Peyer's patch (tissue), 4 donors: ENCODE measurements around the gene AGAP1. TPM values are rescaled to one million over a fixed set of nuclear protein-coding genes. Genes with fewer than 3 reads are reported as not detected.

ENCODE experiments used
- DNase-seq, 3 donors: peaks; one replicate each; pipeline ENCODE4 v3.0.0-alpha.2; 2017 to 2019
- H3K27ac ChIP-seq, 4 donors: fragments of 200-600 bp; sonication (generic); one replicate each; pipeline ENCODE4 v1.5.1; 2016 to 2019
- H3K27me3 ChIP-seq, 2 donors: fragments of 200-600 bp; sonication (generic); one replicate each; pipeline ENCODE4 v1.5.1; 2019
- H3K36me3 ChIP-seq, 3 donors: fragments of 200-600 bp; sonication (generic); one replicate each; pipeline ENCODE4 v1.5.1; 2016 to 2019
- H3K4me1 ChIP-seq, 4 donors: fragments of 200-600 bp; sonication (generic); one replicate each; pipeline ENCODE4 v1.5.1; 2016 to 2019
- H3K4me3 ChIP-seq, 4 donors: fragments of 200-600 bp; sonication (generic); 1 replicate in 3 of 4; 2 replicates in 1 of 4; pipeline ENCODE4 v1.5.1; 2016 to 2019; ENCODE audit warnings: mild to moderate bottlenecking in 1 of 4
- H3K9me3 ChIP-seq, 4 donors: fragments of 200-600 bp; sonication (generic); one replicate each; pipeline ENCODE4 v1.5.1; 2016 to 2019; ENCODE audit warnings: mild to moderate bottlenecking in 1 of 4
- POLR2A ChIP-seq, 2 donors: fragments of 450-650 bp; IDR thresholded peaks; one replicate each; pipeline ENCODE4 v1.5.1; 2017; ENCODE audit warnings: antibody characterized with exemption in 2 of 2, mild to moderate bottlenecking in 2 of 2, moderate library complexity in 2 of 2
- total RNA-seq, 4 donors: library from RNA; depleted of rRNA; stranded (reverse); fragments of >200 nt; gene quantifications; one replicate each; pipeline ENCODE4 v1.1.0, GENCODE V29; 2016
- TF ChIP-seq, protein P1 (sequence below), 6 experiments: fragments of 450-650 bp in 4 of 6; fragments of 200-600 bp in 2 of 6; sonication (generic) in 1 of 6; IDR thresholded peaks; one replicate each; pipeline ENCODE4 v1.5.1; 2017 to 2019; ENCODE audit warnings: antibody characterized with exemption in 6 of 6, mild to moderate bottlenecking in 3 of 6, moderate library complexity in 1 of 6

AGAP1 gene
- total RNA-seq, 4 donors from 2014 or later: 55.7 to 79.1 (median 66.9) TPM

DNA sequence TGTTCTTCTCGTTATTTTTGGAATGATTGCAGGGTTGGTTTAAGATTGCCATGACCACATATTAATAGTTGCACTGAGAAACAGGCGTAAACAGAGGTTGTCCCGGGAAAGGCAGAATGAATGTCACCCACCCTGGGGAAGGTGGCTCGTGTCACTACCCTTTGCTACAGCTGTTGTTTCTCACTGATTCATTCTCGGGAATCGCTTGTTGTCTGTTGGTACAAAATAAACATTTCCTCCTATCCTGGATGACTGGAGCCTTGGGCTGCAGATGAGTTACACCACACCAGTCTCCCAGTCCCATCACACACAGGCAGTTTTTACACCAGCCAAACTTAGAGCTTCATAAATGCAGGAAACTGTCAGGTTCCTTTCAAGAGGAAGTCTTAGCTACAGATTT, 457.6 kb downstream of the AGAP1 start:
- no peak overlapping the region for H3K4me3 ChIP-seq
- H3K27ac ChIP-seq: no peak overlapping the region
- no peaks in the 10 kb centered on the region for H3K27me3 ChIP-seq
- H3K36me3 ChIP-seq: no peaks in the 10 kb centered on the region
- no peaks in the 10 kb centered on the region for H3K9me3 ChIP-seq
- no peak for TF ChIP-seq POLR2A (IDR thresholded peaks at IDR 0.05)
- TF ChIP-seq, protein P1, sequence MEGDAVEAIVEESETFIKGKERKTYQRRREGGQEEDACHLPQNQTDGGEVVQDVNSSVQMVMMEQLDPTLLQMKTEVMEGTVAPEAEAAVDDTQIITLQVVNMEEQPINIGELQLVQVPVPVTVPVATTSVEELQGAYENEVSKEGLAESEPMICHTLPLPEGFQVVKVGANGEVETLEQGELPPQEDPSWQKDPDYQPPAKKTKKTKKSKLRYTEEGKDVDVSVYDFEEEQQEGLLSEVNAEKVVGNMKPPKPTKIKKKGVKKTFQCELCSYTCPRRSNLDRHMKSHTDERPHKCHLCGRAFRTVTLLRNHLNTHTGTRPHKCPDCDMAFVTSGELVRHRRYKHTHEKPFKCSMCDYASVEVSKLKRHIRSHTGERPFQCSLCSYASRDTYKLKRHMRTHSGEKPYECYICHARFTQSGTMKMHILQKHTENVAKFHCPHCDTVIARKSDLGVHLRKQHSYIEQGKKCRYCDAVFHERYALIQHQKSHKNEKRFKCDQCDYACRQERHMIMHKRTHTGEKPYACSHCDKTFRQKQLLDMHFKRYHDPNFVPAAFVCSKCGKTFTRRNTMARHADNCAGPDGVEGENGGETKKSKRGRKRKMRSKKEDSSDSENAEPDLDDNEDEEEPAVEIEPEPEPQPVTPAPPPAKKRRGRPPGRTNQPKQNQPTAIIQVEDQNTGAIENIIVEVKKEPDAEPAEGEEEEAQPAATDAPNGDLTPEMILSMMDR (IDR thresholded peaks at IDR 0.05): no peak
- no peak for DNase-seq
- H3K4me1 ChIP-seq: no peaks in the 10 kb centered on the region

DNA sequence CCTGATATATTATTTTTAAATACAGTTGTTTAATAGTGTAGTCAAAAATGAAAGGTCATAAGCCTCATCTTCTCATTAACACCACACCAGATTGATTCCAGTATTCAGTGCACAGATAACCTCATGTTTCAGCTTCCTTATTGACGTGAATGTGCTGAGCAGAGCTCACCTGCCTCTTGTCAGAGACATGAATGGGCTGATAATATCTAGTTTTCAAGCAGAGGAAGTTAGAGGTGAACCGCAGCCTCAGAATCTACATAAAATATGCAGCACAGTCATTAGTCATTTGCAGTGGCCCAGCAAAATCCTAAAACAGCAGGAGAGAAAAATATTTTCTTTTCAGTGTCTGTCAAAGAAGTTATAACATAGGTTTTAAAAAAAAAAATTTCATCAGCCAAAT, 458.1 kb downstream of the AGAP1 start:
- Histone ChIP-seq H3K27me3 (no peaks in the 10 kb centered on the region), H3K36me3 (no peaks in the 10 kb centered on the region), H3K27ac (no peak overlapping the region), H3K4me1 (no peaks in the 10 kb centered on the region), H3K4me3 (no peak overlapping the region), H3K9me3 (no peaks in the 10 kb centered on the region)
- TF ChIP-seq, protein P1 (IDR thresholded peaks at IDR 0.05): no peak
- no peak for TF ChIP-seq POLR2A (IDR thresholded peaks at IDR 0.05)
- DNase-seq: no peak

DNA sequence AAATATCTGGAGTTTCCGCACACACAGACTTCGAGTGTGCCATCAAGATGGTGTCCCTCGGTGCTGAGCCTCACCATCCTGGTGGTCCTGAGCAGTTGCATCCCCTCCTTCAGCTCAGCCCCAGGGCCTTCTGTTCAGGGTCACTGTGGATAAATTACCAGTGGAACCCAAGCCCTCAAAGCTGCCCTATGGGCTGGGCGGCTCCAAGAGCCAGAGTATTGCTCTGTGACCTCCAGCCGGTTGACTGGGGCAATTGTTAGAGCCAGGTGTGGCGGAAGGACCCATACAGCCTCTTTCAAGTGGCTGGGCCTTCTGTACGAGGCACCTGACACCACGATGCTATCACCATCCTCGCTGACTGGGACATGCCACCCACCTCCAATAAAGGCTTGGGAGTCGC, 458.9 kb downstream of the AGAP1 start:
- Histone ChIP-seq H3K4me3 (no peak overlapping the region), H3K27ac (no peak overlapping the region), H3K4me1 (no peaks in the 10 kb centered on the region), H3K36me3 (no peaks in the 10 kb centered on the region), H3K9me3 (no peaks in the 10 kb centered on the region), H3K27me3 (no peaks in the 10 kb centered on the region)
- DNase-seq: no peak
- TF ChIP-seq, protein P1 (IDR thresholded peaks at IDR 0.05): no peak
- TF ChIP-seq POLR2A (IDR thresholded peaks at IDR 0.05): no peak

DNA sequence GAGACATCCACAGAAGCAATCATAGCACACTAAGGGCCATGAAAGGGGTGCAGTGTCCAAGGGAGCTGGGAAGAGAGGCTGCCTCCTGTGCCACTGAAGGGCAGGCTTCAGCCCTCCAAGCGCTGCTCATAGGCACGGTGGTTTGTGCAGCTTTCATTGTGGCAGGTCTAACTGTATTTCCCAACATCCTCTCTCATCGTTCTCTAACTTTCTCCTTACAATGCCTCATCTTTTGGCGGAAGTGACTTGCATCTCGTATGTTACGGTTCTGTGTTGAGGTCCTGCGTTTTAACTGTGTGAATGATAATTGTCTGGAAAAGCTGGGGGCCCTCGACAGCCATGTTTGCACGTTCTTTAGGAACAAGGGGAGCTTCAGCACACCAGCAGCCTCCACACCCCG, 460.4 kb downstream of the AGAP1 start:
- Histone ChIP-seq H3K9me3 (no peaks in the 10 kb centered on the region), H3K36me3 (peaks cover 0 to 6% (median 0%) of the 10 kb centered on the region in 3 donors), H3K4me1 (no peaks in the 10 kb centered on the region), H3K27ac (no peak overlapping the region), H3K27me3 (no peaks in the 10 kb centered on the region), H3K4me3 (no peak overlapping the region)
- no peak for TF ChIP-seq POLR2A (IDR thresholded peaks at IDR 0.05)
- TF ChIP-seq, protein P1 (IDR thresholded peaks at IDR 0.05): no peak
- DNase-seq: no peak

DNA sequence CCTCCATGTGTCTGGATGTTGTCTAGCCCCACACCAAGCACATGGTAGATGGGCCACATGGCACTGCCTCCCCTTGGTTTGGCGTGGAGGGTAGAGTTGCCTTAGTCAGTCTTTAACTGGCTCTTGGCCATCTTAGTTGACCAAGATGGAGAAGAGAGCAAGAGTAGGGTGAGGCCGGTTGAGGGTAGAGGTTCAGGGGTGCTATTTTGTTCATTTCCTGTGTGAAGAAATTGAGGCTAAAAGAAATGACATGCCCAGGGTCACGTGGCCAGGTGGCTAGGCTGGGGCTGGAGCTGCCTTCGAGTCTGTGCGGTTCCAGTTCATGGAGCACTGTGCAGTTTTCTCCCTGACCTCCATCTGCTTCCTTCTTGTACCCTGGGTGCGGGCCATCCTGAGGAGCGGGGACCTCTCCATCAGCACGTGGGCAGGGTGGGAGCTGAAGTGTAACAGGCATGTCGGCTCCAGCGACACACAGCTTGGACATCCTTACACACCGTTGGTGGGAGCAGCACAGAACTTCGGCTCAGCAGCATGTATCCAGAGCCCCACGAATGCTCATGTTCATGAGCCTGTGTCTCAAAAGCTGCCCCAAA, 461.1 kb downstream of the AGAP1 start:
- Histone ChIP-seq H3K4me3 (no peak overlapping the region), H3K4me1 (no peaks in the 10 kb centered on the region), H3K9me3 (no peaks in the 10 kb centered on the region), H3K27me3 (no peaks in the 10 kb centered on the region), H3K27ac (no peak overlapping the region), H3K36me3 (peaks cover 0 to 6% (median 0%) of the 10 kb centered on the region in 3 donors)
- DNase-seq: no peak
- TF ChIP-seq, protein P1 (IDR thresholded peaks at IDR 0.05): no peak

DNA sequence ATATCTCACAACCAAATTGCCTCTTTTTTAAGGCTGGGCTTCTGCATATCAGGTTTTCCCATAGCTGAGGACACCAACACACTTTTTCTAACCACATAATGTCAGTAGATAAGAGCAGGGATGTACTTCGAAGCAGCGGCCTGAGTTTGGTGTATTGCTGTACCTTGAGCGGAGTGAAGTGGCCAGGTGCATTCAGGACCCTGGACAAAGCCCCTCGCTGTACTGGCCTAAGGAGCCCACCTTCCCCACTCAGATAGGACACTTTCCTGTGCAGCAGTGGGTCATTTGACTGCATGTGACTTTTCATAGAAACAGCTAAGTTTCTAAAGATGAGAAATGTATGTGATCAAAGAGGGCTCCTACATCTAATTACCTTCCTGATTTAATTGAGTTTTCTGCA, 461.8 kb downstream of the AGAP1 start:
- DNase-seq: no peak

More for the DNA sequence above, 461.8 kb downstream of the AGAP1 start:
- Histone ChIP-seq H3K4me1 (no peaks in the 10 kb centered on the region), H3K4me3 (no peak overlapping the region), H3K27ac (no peak overlapping the region), H3K27me3 (no peaks in the 10 kb centered on the region), H3K36me3 (peaks cover 0 to 6% (median 0%) of the 10 kb centered on the region in 3 donors), H3K9me3 (no peaks in the 10 kb centered on the region)
- no peak for TF ChIP-seq POLR2A (IDR thresholded peaks at IDR 0.05)
- TF ChIP-seq, protein P1 (IDR thresholded peaks at IDR 0.05): no peak
